SK-N-SH treated with all-trans-retinoic acid at 6 μM for 48 hours (cell line): ENCODE results near the gene CAMKK2.

Experiments used
- ATAC-seq: fragments of 200-7000 bp; cut with Tn5 transposase; 3 replicates; pipeline ENCODE4 v1.9.1; 2020; ENCODE audit warnings: mild to moderate bottlenecking, moderate library complexity
- ARNTL ChIP-seq: fragments of 450-650 bp; formaldehyde crosslinking; IDR thresholded peaks from 2 replicates; pipeline ENCODE4 v1.5.0; 2020; ENCODE audit warnings: low read depth, mild to moderate bottlenecking, moderate library complexity, borderline replicate concordance
- BACH2 ChIP-seq: fragments of 250-450 bp; sonication (Bioruptor Pico); IDR thresholded peaks from 2 replicates; pipeline ENCODE4 v1.9.0; 2021; ENCODE audit warnings: mild to moderate bottlenecking, borderline replicate concordance
- CSDC2 ChIP-seq: fragments of 250-450 bp; sonication (Bioruptor Pico); IDR thresholded peaks from 2 replicates; pipeline ENCODE4 v1.5.0; 2020; ENCODE audit warnings: mild to moderate bottlenecking, moderate library complexity
- ESRRG ChIP-seq: fragments of 250-450 bp; sonication (Bioruptor Pico); IDR thresholded peaks from 2 replicates; pipeline ENCODE4 v1.6.1; 2021; ENCODE audit warnings: mild to moderate bottlenecking
- GLIS3 ChIP-seq: fragments of 250-450 bp; sonication (Bioruptor Pico); IDR thresholded peaks from 2 replicates; pipeline ENCODE4 v1.5.0; 2020; ENCODE audit warnings: mild to moderate bottlenecking, moderate library complexity
- ISL1 ChIP-seq: fragments of 250-450 bp; sonication (Bioruptor Pico); IDR thresholded peaks from 2 replicates; pipeline ENCODE4 v2.1.2; 2022; ENCODE audit warnings: mild to moderate bottlenecking, moderate library complexity
- OSR1 ChIP-seq: fragments of 250-450 bp; sonication (Bioruptor Pico); IDR thresholded peaks from 2 replicates; pipeline ENCODE4 v1.8.0; 2022; ENCODE audit warnings: moderate library complexity, mild to moderate bottlenecking, inconsistent platforms
- PPARA ChIP-seq: fragments of 250-450 bp; sonication (Bioruptor Pico); IDR thresholded peaks from 2 replicates; pipeline ENCODE4 v1.5.0; 2020; ENCODE audit warnings: mild to moderate bottlenecking, borderline replicate concordance
- RARB ChIP-seq: fragments of 250-450 bp; sonication (Bioruptor Pico); IDR thresholded peaks from 2 replicates; pipeline ENCODE4 v1.8.0; 2021; ENCODE audit warnings: mild to moderate bottlenecking, moderate library complexity
- SNAI2 ChIP-seq: fragments of 250-450 bp; sonication (Bioruptor Pico); IDR thresholded peaks from 2 replicates; pipeline ENCODE4 v1.5.0; 2020; ENCODE audit warnings: mild to moderate bottlenecking, moderate library complexity
- TCF4 ChIP-seq: fragments of 250-450 bp; sonication (Bioruptor Pico); IDR thresholded peaks from 2 replicates; pipeline ENCODE4 v1.8.0; 2021; ENCODE audit warnings: mild to moderate bottlenecking, moderate library complexity, borderline replicate concordance
- TOX ChIP-seq: fragments of 250-450 bp; sonication (Bioruptor Pico); IDR thresholded peaks from 2 replicates; pipeline ENCODE4 v1.8.0; 2021; ENCODE audit warnings: mild to moderate bottlenecking, moderate library complexity, borderline replicate concordance
- ZC3H10 ChIP-seq: fragments of 250-450 bp; sonication (Bioruptor Pico); IDR thresholded peaks from 2 replicates; pipeline ENCODE4 v1.5.1; 2021; ENCODE audit warnings: mild to moderate bottlenecking, moderate library complexity
- ZFP3 ChIP-seq: fragments of 250-450 bp; sonication (Bioruptor Pico); IDR thresholded peaks from 2 replicates; pipeline ENCODE4 v1.5.0; 2020; ENCODE audit warnings: mild to moderate bottlenecking, moderate library complexity
- ZFP30 ChIP-seq: fragments of 450-650 bp; formaldehyde crosslinking; IDR thresholded peaks from 2 replicates; pipeline ENCODE4 v1.5.0; 2022; ENCODE audit warnings: mild to moderate bottlenecking, moderate library complexity
- ZNF565 ChIP-seq: fragments of 450-650 bp; formaldehyde crosslinking; conservative IDR thresholded peaks from 2 replicates; pipeline ENCODE4 v1.5.0; 2020; ENCODE audit warnings: low read depth, mild to moderate bottlenecking, moderate library complexity
- ZNF70 ChIP-seq: fragments of 450-650 bp; formaldehyde crosslinking; IDR thresholded peaks from 2 replicates; pipeline ENCODE4 v1.5.0; 2020; ENCODE audit warnings: mild to moderate bottlenecking, moderate library complexity
- ZNF8 ChIP-seq: fragments of 450-650 bp; formaldehyde crosslinking; IDR thresholded peaks from 2 replicates; pipeline ENCODE4 v1.5.0; 2020; ENCODE audit warnings: mild to moderate bottlenecking, moderate library complexity
- TF ChIP-seq, protein P1 (sequence below): fragments of 250-450 bp; sonication (Bioruptor Pico); IDR thresholded peaks from 2 replicates; pipeline ENCODE4 v1.8.0; 2021; ENCODE audit warnings: low read depth, mild to moderate bottlenecking, moderate library complexity, borderline replicate concordance
- TF ChIP-seq, protein P2 (sequence below): fragments of 250-450 bp; sonication (Bioruptor Pico); IDR thresholded peaks from 2 replicates; pipeline ENCODE4 v1.5.1; 2020; ENCODE audit warnings: low read depth, mild to moderate bottlenecking, moderate library complexity
- TF ChIP-seq, protein P3 (sequence below): fragments of 250-450 bp; sonication (Bioruptor Pico); IDR thresholded peaks from 2 replicates; pipeline ENCODE4 v1.5.1; 2021; ENCODE audit warnings: mild to moderate bottlenecking, moderate library complexity
- TF ChIP-seq, protein P4 (sequence below): fragments of 250-450 bp; sonication (Bioruptor Pico); IDR thresholded peaks from 2 replicates; pipeline ENCODE4 v1.8.0; 2020; ENCODE audit warnings: mild to moderate bottlenecking, moderate library complexity, borderline replicate concordance

Gene CAMKK2

DNA sequence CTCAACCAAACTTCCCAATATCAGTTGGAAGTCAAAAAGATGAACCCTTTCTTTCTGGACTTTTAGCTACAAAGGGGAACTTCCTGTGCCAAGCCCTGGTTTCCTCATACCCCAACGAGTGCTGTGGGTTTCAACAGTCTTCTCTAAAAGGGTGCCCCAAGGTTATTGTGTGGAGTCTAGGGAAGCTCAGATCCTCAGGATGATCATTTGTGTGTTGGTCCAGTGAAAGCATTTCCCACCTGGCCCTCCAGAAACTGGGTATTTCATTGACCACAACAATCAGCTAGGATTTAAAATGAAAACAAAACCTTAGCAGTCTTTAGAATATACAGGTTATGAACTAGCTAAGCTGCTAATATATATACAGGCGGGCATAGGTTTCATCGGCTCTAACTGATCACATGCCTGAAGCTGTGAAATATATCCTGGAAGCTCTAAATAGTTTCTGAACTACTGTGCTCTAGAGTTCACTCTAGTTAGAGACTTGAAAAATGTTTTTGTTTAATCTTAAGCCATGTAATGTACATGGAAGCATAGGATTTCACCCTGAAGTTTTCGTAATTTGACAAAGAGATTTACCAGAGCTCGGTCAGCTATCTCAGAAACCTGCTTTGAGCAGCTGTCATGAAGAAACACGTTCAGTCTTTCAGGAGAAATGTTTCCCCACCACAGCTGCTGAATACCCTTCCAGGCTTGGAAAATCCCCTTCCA is 57.0 kb downstream of the CAMKK2 start:
- no peak for ATAC-seq
- TF ChIP-seq, protein P1, sequence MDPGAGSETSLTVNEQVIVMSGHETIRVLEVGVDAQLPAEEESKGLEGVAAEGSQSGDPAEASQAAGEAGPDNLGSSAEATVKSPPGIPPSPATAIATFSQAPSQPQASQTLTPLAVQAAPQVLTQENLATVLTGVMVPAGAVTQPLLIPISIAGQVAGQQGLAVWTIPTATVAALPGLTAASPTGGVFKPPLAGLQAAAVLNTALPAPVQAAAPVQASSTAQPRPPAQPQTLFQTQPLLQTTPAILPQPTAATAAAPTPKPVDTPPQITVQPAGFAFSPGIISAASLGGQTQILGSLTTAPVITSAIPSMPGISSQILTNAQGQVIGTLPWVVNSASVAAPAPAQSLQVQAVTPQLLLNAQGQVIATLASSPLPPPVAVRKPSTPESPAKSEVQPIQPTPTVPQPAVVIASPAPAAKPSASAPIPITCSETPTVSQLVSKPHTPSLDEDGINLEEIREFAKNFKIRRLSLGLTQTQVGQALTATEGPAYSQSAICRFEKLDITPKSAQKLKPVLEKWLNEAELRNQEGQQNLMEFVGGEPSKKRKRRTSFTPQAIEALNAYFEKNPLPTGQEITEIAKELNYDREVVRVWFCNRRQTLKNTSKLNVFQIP (CRISPR knock-in tag), result no peak
- TF ChIP-seq TCF4 (CRISPR knock-in tag), result no peak
- TF ChIP-seq GLIS3 (CRISPR knock-in tag), result no peak
- no peak for TF ChIP-seq ZNF565 (CRISPR knock-in tag)

DNA sequence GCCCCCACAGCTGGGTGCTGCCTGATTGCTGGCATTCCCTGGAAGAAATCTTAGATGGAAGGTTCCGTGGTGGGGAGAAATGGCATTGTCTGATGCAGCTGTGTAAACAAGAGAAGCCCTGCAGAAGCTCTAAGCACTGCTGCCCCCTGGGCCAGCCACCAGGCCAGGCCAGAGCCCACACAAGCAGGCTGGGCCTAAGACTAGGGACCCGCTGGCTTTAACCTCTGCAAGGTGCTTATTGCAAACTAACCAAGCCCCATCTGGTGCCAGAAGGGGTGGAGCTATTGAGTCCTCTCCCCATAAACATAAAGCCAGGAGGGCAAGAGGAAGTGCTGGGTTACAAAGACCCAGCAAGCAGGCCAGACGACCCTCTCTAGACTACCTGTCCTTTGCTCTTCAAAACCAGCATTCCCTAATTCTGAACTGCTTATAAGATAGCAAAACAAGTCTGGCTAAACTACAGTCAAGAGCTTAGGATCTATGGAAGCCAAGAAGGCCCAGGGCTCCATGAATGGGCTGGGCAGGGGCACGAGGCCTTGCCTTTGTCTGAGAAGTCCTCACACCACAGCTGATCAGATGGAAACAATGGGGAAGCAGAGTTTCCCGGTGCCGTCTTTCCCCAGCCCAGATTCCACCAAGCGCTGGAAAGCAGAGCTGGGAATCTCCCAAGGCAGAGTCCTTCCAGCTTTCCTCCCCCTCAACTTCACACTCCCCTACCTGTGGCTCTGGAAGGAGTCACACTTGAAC is 57.7 kb downstream of the CAMKK2 start:
- ATAC-seq, result no peak; the same call in 2 of the 3 replicates
- no peak for TF ChIP-seq BACH2 (CRISPR knock-in tag)
- no peak for TF ChIP-seq OSR1 (CRISPR knock-in tag)
- no peak for TF ChIP-seq RARB (CRISPR knock-in tag)
- TF ChIP-seq ESRRG (CRISPR knock-in tag), result no peak
- peak; percentile 21; the same call in 1 of the 2 replicates for TF ChIP-seq TCF4 (CRISPR knock-in tag)
- TF ChIP-seq, protein P2, sequence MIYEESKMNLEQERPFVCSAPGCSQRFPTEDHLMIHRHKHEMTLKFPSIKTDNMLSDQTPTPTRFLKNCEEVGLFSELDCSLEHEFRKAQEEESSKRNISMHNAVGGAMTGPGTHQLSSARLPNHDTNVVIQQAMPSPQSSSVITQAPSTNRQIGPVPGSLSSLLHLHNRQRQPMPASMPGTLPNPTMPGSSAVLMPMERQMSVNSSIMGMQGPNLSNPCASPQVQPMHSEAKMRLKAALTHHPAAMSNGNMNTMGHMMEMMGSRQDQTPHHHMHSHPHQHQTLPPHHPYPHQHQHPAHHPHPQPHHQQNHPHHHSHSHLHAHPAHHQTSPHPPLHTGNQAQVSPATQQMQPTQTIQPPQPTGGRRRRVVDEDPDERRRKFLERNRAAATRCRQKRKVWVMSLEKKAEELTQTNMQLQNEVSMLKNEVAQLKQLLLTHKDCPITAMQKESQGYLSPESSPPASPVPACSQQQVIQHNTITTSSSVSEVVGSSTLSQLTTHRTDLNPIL (CRISPR knock-in tag), result no peak

DNA sequence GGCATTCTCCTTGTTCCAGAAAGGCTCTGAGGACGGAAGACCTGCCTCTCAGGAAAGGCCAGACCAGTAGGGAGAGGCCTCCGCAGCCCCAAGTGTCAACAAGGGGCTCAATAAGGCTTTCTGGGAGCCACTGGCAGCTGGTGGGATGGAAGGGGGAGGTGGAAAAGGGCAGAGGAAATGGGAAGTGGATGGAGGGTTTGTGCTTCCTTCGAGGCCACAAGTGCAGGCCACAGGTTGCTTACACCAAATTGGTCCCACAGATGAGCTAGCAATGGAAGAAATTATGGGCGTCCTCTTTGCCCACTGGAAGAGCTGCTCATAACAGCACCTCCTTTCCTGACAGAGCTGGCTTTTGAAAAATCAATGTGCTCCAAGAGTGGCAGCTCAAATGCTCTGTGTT is 58.4 kb downstream of the CAMKK2 start:
- TF ChIP-seq ESRRG (CRISPR knock-in tag), result no peak
- no peak for TF ChIP-seq CSDC2 (CRISPR knock-in tag)
- TF ChIP-seq RARB (CRISPR knock-in tag), result no peak
- no peak for TF ChIP-seq ZNF8 (CRISPR knock-in tag)
- no peak for TF ChIP-seq ZC3H10 (CRISPR knock-in tag)
- TF ChIP-seq BACH2 (CRISPR knock-in tag), result no peak
- TF ChIP-seq PPARA (CRISPR knock-in tag), result no peak
- TF ChIP-seq ISL1 (CRISPR knock-in tag), result no peak
- TF ChIP-seq SNAI2 (CRISPR knock-in tag), result no peak
- TF ChIP-seq, protein P3, sequence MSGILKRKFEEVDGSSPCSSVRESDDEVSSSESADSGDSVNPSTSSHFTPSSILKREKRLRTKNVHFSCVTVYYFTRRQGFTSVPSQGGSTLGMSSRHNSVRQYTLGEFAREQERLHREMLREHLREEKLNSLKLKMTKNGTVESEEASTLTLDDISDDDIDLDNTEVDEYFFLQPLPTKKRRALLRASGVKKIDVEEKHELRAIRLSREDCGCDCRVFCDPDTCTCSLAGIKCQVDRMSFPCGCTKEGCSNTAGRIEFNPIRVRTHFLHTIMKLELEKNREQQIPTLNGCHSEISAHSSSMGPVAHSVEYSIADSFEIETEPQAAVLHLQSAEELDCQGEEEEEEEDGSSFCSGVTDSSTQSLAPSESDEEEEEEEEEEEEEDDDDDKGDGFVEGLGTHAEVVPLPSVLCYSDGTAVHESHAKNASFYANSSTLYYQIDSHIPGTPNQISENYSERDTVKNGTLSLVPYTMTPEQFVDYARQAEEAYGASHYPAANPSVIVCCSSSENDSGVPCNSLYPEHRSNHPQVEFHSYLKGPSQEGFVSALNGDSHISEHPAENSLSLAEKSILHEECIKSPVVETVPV (CRISPR knock-in tag), result no peak
- TF ChIP-seq ARNTL, result no peak
- TF ChIP-seq TCF4 (CRISPR knock-in tag), result no peak
- no peak for TF ChIP-seq ZFP3 (CRISPR knock-in tag)
- no peak for TF ChIP-seq TOX (CRISPR knock-in tag)
- no peak for TF ChIP-seq ZNF565 (CRISPR knock-in tag)
- no peak for TF ChIP-seq ZNF70 (CRISPR knock-in tag)
- no peak for ATAC-seq

DNA sequence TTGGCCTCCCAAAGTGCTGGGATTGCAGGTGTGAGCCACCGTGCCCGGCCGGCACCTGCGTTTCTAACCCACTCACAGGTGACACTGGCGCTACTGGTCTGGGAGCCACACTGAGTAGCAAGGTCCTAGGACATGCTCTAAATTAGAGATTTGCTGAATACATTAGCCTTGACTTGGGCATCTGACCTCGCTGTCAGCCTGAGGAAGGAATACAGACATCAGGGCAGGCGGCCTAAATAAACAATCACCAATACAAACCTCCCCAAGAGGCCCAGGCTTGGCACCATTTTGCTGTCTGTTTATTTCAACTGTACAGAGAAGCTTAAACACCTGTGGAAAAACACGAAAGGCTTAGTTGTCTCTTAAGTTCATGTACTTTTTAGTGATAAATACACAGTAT is 59.1 kb downstream of the CAMKK2 start:
- TF ChIP-seq ZNF8 (CRISPR knock-in tag) (no peak), PPARA (CRISPR knock-in tag) (no peak), ISL1 (CRISPR knock-in tag) (0 out of 2 replicates have a peak, but pooled peaks have one; percentile 20), SNAI2 (CRISPR knock-in tag) (no peak)
- no peak; the same call in 2 of the 3 replicates for ATAC-seq

DNA sequence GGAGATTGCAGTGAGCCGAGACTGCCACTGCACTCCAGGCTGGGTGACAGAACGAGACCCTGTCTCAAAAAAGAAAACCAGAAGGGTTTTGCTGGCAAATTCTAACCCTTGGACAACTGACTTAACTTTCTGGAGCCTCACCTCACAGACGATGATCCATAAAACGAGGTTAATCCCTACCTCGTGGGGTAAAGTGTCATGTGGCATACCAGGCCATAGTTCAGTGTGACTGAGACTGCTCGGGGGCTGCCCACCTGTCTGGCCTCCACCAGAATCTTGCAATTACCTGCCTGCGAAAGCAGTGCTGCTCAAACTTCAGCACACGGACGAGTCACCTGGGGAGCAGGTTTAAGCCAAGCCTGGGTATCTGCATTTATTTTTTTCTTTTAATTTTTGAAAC is 59.7 kb downstream of the CAMKK2 start:
- no peak for ATAC-seq
- TF ChIP-seq, protein P4, sequence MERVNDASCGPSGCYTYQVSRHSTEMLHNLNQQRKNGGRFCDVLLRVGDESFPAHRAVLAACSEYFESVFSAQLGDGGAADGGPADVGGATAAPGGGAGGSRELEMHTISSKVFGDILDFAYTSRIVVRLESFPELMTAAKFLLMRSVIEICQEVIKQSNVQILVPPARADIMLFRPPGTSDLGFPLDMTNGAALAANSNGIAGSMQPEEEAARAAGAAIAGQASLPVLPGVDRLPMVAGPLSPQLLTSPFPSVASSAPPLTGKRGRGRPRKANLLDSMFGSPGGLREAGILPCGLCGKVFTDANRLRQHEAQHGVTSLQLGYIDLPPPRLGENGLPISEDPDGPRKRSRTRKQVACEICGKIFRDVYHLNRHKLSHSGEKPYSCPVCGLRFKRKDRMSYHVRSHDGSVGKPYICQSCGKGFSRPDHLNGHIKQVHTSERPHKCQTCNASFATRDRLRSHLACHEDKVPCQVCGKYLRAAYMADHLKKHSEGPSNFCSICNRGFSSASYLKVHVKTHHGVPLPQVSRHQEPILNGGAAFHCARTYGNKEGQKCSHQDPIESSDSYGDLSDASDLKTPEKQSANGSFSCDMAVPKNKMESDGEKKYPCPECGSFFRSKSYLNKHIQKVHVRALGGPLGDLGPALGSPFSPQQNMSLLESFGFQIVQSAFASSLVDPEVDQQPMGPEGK (CRISPR knock-in tag), result no peak
- TF ChIP-seq PPARA (CRISPR knock-in tag) (no peak), ZFP30 (CRISPR knock-in tag) (no peak), ZNF8 (CRISPR knock-in tag) (no peak)
- TF ChIP-seq, protein P2 (CRISPR knock-in tag), result no peak
